Measurements from ENCODE around the gene CEL.
A peak's percentile ranks its signal among the peaks of the same experiment; 100 is the strongest.
"Not testable (repeated sequence)": the region's sequence is repeated elsewhere in the genome, so short reads cannot be mapped to it uniquely, and the experiment has no call there.

CEL gene

DNA sequence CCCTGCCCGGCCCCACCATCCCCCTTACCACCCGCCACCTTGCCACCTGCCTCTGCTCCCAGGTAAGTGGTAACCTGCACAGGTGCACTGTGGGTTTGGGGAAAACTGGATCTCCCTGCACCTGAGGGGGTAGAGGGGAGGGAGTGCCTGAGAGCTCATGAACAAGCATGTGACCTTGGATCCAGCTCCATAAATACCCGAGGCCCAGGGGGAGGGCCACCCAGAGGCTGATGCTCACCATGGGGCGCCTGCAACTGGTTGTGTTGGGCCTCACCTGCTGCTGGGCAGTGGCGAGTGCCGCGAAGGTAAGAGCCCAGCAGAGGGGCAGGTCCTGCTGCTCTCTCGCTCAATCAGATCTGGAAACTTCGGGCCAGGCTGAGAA is at the start of gene CEL:
CEL (plus strand) TSS at position 218 of the 382 bp plus-strand sequence; CDS start at position 240, 22 bp downstream.
- DNase-seq (ENCODE audit: low read depth in 3 of 3): not testable (repeated sequence)

DNA sequence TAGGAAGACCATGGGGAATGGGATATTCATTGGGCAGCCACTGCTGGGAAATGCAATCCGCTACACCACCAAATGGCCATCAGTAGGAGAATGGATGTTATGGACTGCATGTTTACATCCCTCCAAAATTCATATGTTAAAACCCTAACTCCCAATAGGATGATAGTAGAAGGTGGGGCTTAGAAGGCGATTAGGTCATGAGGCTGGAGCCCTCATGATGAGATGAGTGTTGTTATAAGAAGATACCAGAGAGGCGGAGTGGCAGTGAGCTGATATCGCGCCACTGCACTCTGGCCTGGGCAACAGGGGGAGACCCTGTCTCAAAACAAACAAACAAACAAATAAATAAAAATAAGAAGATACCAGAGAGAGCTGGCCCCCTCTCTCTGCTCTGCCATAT is 47.1 kb upstream of the CEL start:
- DNase-seq (ENCODE audit: low read depth in 3 of 3): no peak

DNA sequence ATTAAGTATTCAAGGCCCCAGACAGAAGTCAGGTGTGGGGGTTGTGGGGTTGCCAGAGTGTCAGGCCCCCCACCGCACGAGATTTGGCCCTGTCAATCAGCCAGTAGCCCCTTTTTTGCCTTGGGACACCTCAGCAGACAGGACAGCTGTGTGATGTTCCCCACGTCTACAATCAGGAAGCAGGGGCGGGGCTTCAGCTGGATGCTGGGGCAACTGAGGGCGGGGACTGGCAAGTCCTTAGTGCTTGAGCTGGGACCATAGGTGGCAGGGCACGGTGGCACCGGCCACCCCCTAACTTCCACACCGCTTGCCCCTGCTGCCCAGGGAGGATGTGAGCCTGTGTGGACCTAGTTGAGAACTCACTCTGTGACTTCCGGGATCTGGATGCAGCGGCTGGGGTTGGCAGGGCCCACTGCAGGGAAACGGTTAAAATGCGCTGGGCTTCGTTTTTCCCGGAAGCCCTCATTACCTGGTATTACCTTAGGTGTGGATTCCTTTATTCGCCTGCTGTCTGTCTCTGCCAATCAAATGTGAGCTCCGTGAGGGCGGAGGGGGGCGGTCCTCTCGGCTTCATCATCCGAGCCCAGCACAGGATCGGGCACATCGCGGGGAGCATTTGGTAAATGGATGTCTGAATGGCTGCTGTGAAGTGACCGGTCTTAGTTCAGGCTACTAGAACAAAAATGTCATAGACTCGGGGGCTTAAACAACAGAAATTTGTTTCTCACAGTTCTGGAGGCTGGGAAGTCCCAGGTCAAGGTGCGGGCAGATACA is 38.5 kb upstream of the CEL start:
- DNase-seq (ENCODE audit: low read depth in 3 of 3): peak in 2 of 3 donors; percentile 35 to 61

DNA sequence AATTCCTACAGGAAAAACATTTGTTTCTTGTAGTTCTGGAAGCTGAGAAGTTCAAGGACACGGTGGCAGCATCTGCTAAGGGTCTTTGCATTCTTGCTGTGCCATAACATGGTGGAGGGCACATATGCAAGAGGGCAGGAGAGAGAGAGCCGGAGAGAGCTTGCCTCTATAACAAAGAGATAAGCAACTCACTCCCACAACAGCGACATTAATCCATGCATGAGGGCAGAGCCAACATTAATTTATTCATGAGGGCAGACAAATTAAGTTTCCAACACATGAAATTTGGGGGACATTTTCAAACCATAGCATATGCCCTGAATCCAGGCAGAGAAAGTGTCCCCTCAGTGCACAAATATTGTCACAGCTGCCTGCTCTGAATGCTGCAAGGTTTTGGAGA is 35.4 kb upstream of the CEL start:
- no peak for DNase-seq (ENCODE audit: low read depth in 3 of 3)

DNA sequence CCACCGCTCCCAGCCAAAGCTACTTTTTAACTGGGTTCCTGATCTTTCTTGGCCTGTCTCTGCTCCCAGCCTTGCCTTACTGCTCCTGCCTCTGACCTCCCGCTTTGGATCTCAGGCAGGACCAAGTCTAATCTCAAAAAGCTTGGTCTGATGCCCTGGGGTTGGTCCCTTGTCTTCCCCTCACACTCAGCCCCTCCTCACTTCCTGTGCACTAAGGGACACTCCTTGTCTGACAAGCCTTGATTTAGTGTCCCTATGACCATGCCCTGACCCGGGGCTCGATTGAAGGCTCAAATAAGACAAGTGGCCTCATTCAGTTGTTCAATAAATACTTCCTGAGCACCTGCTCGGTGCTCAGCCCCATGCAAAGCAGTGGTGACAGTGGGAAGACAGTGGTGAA is 34.6 kb upstream of the CEL start:
- no peak for DNase-seq (ENCODE audit: low read depth in 3 of 3)

DNA sequence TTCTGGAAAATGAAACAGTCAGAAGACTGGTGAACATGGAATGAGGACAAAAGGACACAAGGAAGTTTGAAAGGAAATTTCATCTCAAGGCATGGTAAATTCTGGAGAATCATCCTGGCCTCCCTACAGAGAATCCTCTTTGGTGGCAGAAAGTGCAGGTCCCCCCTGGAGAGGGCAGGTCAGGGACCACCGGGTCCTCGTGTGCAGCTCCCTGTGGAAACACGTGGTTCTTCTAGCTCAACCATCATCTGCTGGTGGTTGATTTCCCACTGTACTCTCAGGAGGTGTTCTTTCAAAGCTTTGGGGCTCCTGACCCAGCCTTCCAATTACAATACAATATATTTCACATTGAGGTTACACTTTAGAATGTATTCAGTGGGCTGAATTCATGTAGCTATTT is 33.6 kb upstream of the CEL start:
- no peak for DNase-seq (ENCODE audit: low read depth in 3 of 3)

DNA sequence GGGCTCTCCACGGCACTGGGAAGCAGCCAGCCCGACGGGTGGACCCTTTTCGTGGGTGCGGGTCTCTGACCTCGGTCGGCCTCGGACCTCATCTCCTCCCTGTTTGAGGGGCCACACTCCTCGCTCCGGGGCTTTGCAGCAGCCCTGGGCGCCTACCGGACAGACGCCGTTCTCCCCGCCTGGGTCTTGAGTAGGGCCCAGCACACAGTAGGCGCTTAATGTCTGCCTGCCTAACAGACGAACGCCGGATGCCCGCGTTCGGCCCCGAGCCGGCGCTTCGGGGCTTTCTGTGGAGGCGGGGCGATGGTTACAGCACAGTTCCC is 31.8 kb upstream of the CEL start:
- no peak for DNase-seq (ENCODE audit: low read depth in 3 of 3)

DNA sequence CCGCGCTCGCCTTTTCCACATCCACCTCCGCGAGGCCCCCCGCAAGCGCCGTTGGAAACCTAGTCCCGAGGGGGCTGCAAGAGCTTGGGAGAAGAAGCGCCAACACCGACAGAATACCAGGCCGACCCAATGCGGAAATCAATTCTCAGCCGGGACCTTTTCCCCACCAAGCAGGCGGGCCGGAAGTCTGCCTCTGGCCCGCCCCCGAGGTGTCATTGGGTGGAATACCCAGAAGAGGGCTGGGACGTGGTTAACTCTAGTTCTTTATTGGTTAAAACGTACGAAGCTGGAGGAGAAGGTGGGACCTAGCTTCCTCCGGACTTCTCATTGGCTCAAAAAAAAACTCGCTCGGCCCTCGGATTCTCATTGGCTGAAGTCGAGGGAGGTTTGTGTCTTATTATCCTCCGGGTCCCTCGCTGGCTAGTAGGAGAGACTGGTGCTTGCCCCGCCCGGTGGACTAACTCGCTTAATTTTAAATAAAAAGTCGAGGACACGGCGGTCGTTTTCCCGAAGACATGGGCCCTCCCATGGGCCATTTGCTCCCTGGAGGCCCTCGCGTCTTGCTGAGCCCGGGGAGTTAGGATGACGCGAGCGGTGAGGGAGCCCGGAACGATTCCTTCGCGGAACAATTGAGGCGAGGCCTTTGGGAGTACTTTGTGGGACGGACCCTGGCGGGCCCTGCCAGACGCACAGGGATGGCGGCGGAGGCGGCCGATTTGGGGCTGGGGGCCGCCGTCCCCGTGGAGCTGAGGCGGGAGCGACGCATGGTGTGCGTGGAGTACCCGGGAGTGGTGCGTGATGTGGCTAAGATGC is 31.3 kb upstream of the CEL start, which contains the start of gene GTF3C5:
GTF3C5 (plus strand) TSS at position 681 of the 813 bp plus-strand sequence; CDS start at position 696, 15 bp downstream.
- peak; percentile 80 to 89 (median 86) for DNase-seq (ENCODE audit: low read depth in 3 of 3)

DNA sequence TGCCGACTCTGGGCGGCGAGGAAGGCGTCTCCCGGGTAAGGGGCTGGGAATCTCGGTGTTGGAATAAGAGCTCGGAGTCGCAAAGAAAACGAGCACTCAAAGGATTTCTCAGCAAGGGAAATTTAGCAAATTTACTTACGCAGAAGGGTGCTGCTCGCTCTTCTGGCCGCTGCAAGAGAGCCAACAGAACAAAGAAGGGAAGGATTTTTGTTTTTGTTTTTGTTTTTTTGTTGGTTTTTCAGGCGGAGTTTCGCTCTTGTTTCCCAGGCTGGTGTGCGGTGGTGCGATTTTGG is 30.7 kb upstream of the CEL start:
- DNase-seq (ENCODE audit: low read depth in 3 of 3): no peak

DNA sequence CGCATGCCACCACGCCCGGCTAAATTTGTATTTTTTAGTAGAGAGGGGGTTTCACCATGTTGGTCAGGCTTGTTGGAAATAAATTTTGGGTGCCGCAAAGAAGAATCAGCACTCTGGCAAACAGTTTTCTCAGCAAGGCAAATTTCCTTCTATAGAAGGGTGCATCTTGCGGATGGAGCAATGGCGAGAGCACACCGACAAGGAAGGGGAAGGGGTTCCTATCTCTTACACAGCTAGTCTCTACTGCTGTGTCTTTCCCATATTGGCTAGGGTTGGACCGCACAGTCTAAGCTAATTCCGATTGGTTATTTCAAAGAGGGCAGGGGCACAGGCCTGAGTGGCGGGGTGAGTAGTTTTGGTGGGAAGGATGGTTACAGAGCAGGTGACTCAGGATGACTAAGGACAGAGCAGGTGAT is 30.3 kb upstream of the CEL start:
- DNase-seq (ENCODE audit: low read depth in 3 of 3): peak in 2 of 3 donors; percentile 20 to 21

DNA sequence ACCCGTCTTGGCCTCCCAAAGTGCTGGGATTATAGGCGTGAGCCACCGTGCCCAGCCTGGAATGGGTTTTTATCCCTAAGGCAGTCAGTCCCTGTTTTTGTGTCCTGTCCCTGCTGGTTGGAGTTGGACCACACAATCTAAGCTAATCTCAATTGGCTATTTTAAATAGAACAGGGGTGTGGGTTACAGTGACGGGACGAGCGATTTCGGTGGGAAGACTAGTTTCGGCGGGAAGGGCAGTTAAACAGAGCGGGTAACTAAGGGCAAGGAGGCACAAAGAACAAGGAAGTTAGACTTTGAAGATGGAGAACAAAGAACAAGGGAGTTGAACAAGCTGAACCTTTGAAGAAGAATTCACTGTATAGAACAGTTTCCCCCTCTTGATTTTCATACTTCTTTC is 29.6 kb upstream of the CEL start:
- no peak for DNase-seq (ENCODE audit: low read depth in 3 of 3)

DNA sequence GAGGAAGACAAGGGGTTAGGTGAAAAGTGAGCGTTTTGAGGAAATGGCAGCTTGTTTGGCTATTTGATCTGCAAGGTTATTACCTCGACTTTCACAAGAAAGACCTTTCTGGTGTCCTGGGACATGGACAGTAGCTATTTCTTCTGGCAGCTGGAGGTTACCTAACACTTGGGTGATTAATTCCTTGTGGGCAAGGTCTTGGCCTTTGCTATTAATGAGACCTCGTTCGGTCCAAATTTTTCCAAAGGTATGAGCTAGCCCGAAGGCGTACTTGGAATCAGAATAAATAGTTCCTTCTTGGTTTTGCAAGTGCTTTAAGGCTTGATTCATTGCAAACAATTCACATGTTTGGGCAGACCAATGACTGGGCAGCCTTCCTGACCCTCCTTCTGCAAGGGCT is 26.1 kb upstream of the CEL start:
- DNase-seq (ENCODE audit: low read depth in 3 of 3): no peak

DNA sequence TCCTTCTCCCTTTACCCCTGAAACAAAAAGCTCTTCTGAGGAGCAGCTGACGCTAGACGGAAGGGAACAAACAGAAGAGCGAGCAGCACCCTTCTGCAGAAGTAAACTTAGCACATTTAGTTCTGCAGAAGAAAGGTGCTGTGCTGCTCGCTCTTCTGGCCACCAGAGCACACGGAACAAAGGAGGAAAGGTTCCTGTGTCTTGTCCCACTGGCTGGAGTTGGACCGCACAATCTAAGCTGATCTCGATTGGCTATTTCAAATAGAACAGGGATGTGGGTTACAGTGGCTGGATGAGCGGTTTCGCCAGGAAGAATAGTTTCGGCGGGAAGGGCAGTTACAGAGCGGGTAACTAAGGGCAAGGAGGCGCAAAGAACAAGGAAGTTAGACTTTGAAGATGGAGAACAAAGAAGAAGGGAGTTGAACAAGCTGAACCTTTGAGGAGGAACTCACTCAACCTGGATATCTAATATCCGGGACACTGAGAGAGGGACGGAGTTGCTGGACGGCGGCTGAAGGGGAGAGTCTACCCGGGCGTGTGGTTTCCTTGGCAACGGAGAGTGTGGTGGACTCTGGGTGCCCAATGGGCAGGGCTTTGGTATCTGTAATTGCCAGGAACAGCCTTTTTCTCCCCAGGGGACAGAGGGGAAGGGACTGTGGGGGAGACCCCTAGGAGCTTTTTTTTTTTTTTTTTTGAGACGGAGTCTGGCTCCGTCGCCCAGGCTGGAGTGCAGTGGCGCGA is 23.8 kb upstream of the CEL start:
- DNase-seq (ENCODE audit: low read depth in 3 of 3): no peak

DNA sequence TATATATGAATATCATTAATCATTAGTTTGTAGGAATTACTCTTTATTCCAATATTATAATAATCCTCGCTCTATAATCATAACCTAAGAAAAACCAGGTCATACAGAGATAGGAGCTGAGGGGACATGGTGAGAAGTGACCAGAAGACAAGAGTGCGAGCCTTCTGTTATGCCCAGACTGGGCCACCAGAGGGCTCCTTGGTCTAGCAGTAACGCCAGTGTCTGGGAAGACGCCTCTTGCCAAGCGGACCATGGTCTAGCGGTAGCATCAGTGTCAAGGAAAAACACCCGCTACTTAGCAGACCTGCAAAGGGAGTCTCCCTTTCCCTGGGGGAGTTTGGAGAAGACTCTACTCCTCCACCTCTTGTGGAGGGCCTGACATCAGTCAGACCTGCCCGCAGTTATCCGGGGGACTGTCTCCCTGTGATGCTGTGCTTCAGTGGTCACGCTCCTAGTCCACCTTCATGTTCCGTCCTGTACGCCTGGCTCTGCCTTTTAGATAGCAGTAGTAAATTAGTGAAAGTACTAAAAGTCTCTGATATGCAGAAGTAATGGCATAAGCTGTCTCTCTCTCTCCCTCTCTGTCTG is 20.8 kb upstream of the CEL start:
- not testable (repeated sequence) for DNase-seq (ENCODE audit: low read depth in 3 of 3)

DNA sequence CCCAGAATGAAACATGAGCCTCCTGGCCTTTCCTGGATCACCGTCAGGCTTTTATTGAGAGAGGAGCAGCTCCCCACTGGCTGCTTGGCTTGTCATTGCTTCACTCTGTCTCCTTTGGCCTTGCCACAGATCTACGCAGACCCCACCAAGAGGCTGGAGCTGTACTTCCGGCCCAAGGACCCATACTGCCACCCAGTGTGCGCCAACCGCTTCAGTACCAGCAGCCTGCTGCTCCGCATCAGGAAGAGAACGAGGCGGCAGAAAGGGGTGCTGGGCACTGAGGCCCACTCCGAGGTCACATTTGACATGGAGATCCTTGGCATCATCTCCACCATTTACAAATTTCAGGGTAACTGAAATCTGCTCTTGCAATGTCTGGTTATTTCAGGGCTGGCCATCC is 19.8 kb upstream of the CEL start:
- no peak for DNase-seq (ENCODE audit: low read depth in 3 of 3)

DNA sequence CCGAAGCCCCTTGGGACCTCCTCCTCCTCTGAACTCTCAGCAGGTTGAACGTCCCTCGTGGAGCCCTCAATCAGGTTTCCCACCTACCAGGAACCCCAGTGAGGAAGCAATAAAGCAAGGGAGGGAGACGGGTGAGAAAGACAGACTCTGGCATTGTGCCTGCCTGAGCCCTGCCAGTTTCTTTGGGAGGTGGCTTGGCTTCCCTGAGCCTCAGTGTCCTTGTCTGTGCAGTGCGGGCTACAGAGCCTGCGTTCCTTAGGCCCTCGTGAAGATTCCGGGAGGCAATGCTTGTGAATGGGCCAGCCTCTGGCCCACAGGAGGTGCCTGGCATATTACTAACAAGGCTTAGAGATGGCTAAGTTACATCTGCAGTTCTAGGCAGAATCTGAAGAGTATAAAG is 19.1 kb upstream of the CEL start:
- no peak for DNase-seq (ENCODE audit: low read depth in 3 of 3)

DNA sequence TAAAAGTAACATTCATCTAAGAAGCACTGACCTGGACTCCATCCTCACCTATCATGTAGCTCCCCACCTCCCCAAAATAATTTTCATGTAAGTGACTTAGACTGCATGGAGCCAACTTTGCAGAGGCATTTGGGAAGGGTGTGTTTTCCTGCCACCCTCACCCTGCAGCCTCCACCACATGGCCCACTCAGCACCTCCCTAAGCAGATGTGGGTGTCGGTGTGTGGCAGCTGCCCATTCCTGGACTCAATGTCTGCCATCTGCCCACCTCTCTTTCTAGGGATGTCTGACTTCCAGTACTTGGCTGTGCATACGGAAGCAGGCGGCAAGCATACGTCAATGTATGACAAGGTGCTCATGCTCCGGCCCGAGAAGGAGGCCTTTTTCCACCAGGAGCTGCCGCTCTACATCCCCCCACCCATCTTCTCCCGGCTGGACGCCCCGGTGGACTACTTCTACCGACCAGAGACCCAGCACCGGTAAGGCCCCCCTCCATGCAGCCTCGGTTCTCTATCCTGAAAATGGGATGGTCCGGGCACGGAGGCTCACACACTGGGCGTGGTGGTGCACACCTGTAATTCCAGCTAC is 18.2 kb upstream of the CEL start:
- no peak for DNase-seq (ENCODE audit: low read depth in 3 of 3)

DNA sequence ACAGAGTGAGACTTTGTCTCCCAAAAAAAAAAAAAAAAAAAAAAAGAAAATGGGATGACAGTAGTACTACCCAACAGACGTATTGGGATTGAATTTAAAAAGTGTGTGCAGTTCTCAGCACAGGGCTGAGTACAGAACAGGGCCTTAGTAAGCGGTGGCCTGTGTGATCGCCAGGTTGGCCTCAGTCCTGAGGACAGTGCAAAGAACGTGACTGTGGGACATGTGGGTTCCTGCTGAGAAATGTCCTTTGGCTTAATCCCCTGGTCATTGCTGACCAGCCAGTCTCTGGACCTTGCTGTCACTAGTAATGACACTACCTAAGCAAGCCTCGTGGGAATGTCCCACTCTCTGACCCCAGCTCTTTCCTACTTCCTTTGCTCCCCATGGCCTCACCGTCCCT is 17.7 kb upstream of the CEL start:
- DNase-seq (ENCODE audit: low read depth in 3 of 3): no peak

DNA sequence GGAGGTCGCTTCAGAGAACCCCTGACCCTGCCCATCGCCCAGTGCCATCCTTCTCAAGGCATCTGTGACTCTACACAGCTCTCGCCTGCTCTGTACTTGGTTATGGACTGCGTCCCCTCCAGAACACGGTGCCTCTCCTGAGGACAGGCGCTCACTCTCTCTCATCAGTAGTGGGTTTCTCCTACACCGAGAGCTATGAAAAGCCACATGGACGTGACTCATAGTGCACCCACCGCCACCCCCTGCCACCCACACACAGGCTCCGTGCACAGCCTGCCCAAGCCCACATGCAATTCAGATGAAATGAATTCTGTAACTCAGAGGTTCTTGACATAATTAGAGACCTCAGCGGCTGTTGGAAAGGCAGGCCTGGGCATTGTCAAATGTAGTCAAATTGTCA is 17.1 kb upstream of the CEL start:
- no peak for DNase-seq (ENCODE audit: low read depth in 3 of 3)

DNA sequence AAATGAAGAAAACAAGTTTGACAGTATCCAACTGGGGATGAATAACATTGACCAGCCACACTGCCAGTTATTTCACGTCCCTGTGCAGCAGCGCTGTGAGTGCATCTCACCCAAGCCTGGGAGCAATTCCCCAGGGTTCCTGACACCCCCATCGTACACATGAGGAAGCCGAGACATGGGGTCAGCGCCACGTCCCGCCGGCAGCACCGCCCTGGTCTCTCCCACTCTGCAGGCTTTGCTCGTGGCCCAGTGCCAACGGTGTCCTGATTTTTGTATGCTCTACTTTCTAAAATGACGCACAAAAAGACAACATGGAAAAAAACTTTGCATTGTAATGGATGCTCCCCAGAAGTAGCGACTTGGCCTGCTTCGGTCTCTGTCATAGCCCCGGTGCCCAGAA is 16.6 kb upstream of the CEL start:
- no peak for DNase-seq (ENCODE audit: low read depth in 3 of 3)

DNA sequence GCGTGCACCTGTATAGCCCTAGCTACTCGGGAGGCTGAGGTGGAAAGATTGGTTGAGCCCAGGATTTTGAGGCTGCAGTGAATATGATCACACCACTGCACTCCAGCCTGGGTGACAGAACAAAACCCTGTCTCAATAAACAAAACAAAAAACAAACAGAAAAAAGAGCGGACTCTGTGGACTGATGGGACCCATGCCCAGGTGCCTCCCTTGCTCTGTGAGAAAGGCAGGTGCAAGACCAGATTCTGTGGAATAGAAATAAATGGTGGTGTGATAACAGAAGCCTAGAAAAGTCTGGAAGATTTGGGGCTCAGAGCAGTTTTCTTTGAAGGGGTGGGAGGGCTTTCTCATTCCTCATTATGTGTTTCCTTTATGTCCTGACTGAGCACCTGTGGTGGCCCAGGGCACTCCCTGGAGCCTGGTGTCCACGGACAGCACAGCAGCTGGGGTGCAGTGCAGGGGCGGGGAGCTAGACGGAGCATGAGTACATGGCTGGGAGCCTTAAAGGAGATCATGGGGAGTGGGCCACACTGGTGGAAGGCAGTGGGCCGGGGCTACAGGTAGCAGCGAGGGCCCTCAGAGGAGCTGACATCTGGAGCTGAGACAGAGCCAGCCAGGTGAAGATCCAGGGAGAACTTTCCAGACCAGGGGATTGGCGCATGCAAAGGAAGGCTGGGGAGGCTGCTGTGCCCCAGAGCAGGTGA is 15.4 kb upstream of the CEL start:
- DNase-seq (ENCODE audit: low read depth in 3 of 3): no peak
